Astrocyte of the cerebellum (primary cell): ENCODE results near the gene RBFOX2.
A peak's percentile ranks its signal among the peaks of the same experiment; 100 is the strongest.

ENCODE experiments used
- DNase-seq: peaks from one replicate; pipeline ENCODE4 v3.0.0-alpha.2; 2011; ENCODE audit warnings: low read depth
- H3K4me3 ChIP-seq: 2 replicates; pipeline ENCODE4 v1.5.1; 2011; ENCODE audit warnings: mild to moderate bottlenecking, low read depth, low read length, moderate library complexity
- in situ Hi-C: cut with HindIII; loops from 2 replicates; pipeline ENCODE4 v1.10.0; 2017; ENCODE audit warnings: low sequenced_read_pairs
- TF ChIP-seq, protein P1 (sequence below): IDR thresholded peaks from 2 replicates; pipeline ENCODE4 v1.5.1; 2012; ENCODE audit warnings: low read length, low read depth, moderate library complexity, mild to moderate bottlenecking; ENCODE audit errors: missing control alignments

The RBFOX2 gene

DNA sequence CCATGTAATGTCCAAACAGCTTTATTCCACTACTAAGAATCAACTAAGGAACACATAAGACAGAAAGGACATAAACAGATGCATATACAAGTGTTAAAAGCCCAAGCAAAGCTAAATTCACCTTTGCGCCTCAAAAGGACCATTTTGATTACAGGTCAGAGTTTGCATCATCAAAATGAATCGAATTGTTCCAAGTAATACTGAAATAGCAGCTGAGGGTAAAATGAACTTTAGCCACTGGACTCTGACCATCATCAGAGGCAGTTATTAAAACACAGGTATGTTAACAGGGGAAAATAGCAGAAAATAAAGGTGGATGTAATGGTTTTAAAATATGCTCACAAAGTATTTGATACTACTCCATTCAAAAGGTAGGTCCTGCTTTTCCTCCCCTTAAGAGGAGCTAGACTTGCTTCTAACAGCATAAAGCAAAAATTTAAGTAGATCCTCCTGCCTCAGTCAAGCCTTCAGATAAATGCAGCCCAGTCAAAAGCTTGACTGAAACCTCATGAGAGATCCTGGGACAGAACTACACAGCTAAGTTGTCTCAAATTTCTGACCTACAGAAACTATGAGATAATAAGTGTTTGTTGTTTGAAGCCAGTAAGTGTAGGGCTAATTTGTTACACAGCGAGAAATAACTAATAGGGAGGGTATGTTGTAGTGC lies 35.4 kb downstream of the RBFOX2 start:
- in situ Hi-C loops, result no loop called here
- no peak overlapping the region for H3K4me3 ChIP-seq
- DNase-seq, result no peak
- TF ChIP-seq, protein P1, sequence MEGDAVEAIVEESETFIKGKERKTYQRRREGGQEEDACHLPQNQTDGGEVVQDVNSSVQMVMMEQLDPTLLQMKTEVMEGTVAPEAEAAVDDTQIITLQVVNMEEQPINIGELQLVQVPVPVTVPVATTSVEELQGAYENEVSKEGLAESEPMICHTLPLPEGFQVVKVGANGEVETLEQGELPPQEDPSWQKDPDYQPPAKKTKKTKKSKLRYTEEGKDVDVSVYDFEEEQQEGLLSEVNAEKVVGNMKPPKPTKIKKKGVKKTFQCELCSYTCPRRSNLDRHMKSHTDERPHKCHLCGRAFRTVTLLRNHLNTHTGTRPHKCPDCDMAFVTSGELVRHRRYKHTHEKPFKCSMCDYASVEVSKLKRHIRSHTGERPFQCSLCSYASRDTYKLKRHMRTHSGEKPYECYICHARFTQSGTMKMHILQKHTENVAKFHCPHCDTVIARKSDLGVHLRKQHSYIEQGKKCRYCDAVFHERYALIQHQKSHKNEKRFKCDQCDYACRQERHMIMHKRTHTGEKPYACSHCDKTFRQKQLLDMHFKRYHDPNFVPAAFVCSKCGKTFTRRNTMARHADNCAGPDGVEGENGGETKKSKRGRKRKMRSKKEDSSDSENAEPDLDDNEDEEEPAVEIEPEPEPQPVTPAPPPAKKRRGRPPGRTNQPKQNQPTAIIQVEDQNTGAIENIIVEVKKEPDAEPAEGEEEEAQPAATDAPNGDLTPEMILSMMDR, result no peak

DNA sequence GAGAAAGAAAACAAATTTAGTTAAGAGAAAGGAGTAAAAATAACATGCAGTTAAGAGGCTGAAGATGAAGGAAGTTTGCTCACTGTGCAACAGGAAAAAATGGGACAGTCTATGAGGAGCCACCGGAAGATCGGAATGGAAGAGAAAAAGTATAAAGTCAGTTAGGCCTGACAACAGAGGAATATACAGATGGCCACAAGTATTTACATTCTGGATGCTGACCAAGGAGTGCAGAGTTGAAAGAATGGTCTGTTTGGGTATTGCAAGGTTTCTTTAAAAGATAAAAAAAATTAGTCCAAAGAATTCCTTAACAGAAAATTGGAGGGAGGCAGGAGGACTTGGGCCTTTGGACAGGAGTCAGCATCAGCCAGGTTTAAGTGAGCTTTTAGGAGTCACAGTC lies 37.5 kb downstream of the RBFOX2 start:
- DNase-seq, result no peak
- TF ChIP-seq, protein P1, result no peak
- no peak overlapping the region for H3K4me3 ChIP-seq
- in situ Hi-C loops, result no loop called here

DNA sequence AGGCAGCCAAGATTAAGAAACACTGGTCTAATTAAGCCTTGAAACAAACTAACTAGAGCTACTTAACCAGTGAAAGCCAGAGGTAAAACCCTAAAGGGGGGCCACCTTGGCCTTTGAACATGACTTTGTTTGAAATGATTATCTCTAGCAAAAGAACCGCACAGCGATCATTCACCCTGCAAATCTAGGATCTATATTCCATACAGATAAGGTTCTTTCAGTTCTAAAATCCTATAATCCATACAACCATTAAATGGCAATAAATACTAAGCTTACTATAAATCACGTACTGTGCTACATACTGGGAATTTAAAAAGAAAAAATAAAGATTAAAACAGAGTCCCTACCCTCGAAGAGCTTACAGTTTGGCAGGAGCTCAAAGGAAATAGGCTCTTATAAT lies 40.6 kb downstream of the RBFOX2 start:
- TF ChIP-seq, protein P1, result no peak
- DNase-seq, result no peak
- H3K4me3 ChIP-seq, result no peak overlapping the region
- in situ Hi-C loops, result no loop called here

DNA sequence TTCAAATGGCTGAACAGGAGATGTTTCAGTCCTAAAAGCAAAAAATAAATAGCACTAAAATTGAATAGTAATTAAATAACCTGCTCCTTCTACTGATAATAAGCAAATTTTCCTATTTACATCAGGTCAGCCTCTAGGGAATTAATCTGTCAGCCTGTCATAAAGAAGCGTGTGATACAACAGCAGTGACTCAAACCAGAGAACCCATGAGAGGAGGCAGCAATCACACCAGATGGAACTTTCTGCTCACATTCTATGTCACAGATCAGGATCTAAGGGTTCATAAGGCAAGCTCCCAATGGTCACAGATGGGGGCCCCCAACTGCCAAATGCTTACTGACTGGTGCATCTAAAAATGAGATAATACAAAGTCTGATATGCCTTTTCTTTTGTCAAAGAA lies 41.1 kb downstream of the RBFOX2 start:
- H3K4me3 ChIP-seq, result no peak overlapping the region
- in situ Hi-C loops, result no loop called here
- no peak for DNase-seq
- TF ChIP-seq, protein P1, result no peak

DNA sequence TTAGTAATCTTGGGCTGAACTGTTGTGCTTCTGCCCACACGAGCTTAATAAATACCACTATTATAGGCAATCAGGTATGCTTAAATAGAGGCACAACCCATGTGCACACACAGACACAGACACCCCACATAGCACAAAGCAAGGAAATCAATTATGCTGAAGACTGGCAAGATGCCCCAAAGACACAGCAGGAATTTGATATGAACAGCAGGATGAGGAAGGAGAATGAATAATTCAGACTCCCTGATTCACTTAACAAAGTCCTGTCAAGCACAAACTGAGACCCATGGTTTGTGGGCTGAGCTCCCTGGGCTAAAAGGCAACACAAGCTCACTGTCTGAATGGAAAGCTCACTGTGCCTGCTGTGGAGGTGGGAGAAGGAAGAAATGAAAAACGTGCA lies 42.5 kb downstream of the RBFOX2 start:
- H3K4me3 ChIP-seq, result no peak overlapping the region
- peak; percentile 77 for DNase-seq
- in situ Hi-C loops, result no loop called here
- TF ChIP-seq, protein P1, result no peak

DNA sequence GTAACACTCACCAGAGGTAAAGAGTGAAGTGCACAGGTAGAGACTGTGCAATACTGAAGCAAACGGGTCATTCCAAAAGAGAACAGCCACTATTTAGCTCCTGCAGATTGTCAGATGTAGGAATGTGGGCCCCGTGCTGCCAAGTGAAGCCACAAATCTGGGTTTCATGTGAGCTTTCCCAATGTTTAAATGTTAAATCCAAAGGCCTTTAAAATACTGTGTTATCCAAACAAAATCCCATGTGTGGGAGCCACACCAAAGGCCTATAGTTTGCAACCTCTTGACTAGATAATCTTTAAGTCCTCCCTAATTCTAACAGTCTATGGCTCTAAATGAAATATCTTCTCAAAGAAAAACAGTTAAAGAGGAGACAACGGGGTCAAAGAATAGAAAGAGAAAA lies 43.3 kb downstream of the RBFOX2 start:
- in situ Hi-C loops, result no loop called here
- no peak overlapping the region for H3K4me3 ChIP-seq
- TF ChIP-seq, protein P1, result no peak
- no peak for DNase-seq
